ENCODE results near the gene PARP16.
"Not testable (repeated sequence)": the region's sequence is repeated elsewhere in the genome, so short reads cannot be mapped to it uniquely, and the experiment has no call there.

PARP16 gene

GRCh38 chr15:65248511-65249255 is 38.0 kb downstream of the PARP16 start:
- Mint-ChIP-seq H3K9me3 (no peaks in the 10 kb centered on the region), H3K27ac (peak overlapping the region; percentile 21), H3K4me3 (no peak overlapping the region), H3K27me3 (no peaks in the 10 kb centered on the region), H3K4me1 (peaks cover 13 to 19% of the 10 kb centered on the region in 2 donors), H3K36me3 (peaks cover 14 to 32% of the 10 kb centered on the region in 2 donors)
- DNase-seq (no peak), ATAC-seq (replicated peaks) (no peak)

- H3K4me3 Mint-ChIP-seq: no peak overlapping the region
- peaks cover 10 to 22% of the 10 kb centered on the region in 2 donors for H3K36me3 Mint-ChIP-seq
- no peak for DNase-seq
- H3K27me3 Mint-ChIP-seq: no peaks in the 10 kb centered on the region
- H3K9me3 Mint-ChIP-seq: no peaks in the 10 kb centered on the region
- H3K4me1 Mint-ChIP-seq: peaks cover 13 to 19% of the 10 kb centered on the region in 2 donors
- no peak overlapping the region for H3K27ac Mint-ChIP-seq
- ATAC-seq (replicated peaks): no peak
These were observed 39.7 kb downstream of the PARP16 start for GRCh38 chr15:65246939-65247338.

GRCh38 chr15:65246026-65246714 is 40.5 kb downstream of the PARP16 start:
- ATAC-seq (replicated peaks) (no peak), DNase-seq (no peak)
- H3K36me3 Mint-ChIP-seq: peaks cover 10 to 21% of the 10 kb centered on the region in 2 donors
- no peak overlapping the region for H3K4me3 Mint-ChIP-seq
- peaks cover 13 to 19% of the 10 kb centered on the region in 2 donors for H3K4me1 Mint-ChIP-seq
- no peak overlapping the region for H3K27ac Mint-ChIP-seq
- no peaks in the 10 kb centered on the region for H3K27me3 Mint-ChIP-seq
- H3K9me3 Mint-ChIP-seq: no peaks in the 10 kb centered on the region

- no peak overlapping the region for H3K4me3 Mint-ChIP-seq
- H3K9me3 Mint-ChIP-seq: no peaks in the 10 kb centered on the region
- H3K36me3 Mint-ChIP-seq: peaks cover 8 to 21% of the 10 kb centered on the region in 2 donors
- peaks cover 9 to 14% of the 10 kb centered on the region in 2 donors for H3K4me1 Mint-ChIP-seq
- no peak for ATAC-seq (replicated peaks)
- H3K27ac Mint-ChIP-seq: no peak overlapping the region
- DNase-seq: no peak
- no peaks in the 10 kb centered on the region for H3K27me3 Mint-ChIP-seq
These were observed 41.4 kb downstream of the PARP16 start for GRCh38 chr15:65245096-65245856.

- Mint-ChIP-seq H3K27me3 (no peaks in the 10 kb centered on the region), H3K36me3 (peaks cover 8 to 21% of the 10 kb centered on the region in 2 donors), H3K4me3 (no peak overlapping the region), H3K27ac (no peak overlapping the region), H3K9me3 (no peaks in the 10 kb centered on the region), H3K4me1 (peaks cover 6 to 7% of the 10 kb centered on the region in 2 donors)
- no peak for DNase-seq
- no peak for ATAC-seq (replicated peaks)
These were observed 42.0 kb downstream of the PARP16 start for GRCh38 chr15:65244638-65245037.

- H3K27me3 Mint-ChIP-seq; ATAC-seq (replicated peaks); H3K27ac Mint-ChIP-seq; H3K4me3 Mint-ChIP-seq; H3K9me3 Mint-ChIP-seq; H3K36me3 Mint-ChIP-seq; H3K4me1 Mint-ChIP-seq; DNase-seq: not testable (repeated sequence)
These were observed 50.2 kb downstream of the PARP16 start for GRCh38 chr15:65236443-65236842.

- H3K27ac Mint-ChIP-seq: no peak overlapping the region
- H3K27me3 Mint-ChIP-seq: no peaks in the 10 kb centered on the region
- no peak for DNase-seq
- no peak for ATAC-seq (replicated peaks)
- H3K4me3 Mint-ChIP-seq: no peak overlapping the region
- peaks cover 0 to 1% of the 10 kb centered on the region in 2 donors for H3K36me3 Mint-ChIP-seq
- peaks cover 0 to 5% of the 10 kb centered on the region in 2 donors for H3K4me1 Mint-ChIP-seq
- H3K9me3 Mint-ChIP-seq: peaks cover 0 to 1% of the 10 kb centered on the region in 2 donors
These were observed 53.0 kb downstream of the PARP16 start for GRCh38 chr15:65233696-65234095.

GRCh38 chr15:65232520-65232919 is 54.2 kb downstream of the PARP16 start:
- Mint-ChIP-seq H3K9me3 (no peaks in the 10 kb centered on the region), H3K4me1 (peaks cover 0 to 4% of the 10 kb centered on the region in 2 donors), H3K27ac (no peak overlapping the region), H3K4me3 (no peak overlapping the region), H3K27me3 (no peaks in the 10 kb centered on the region), H3K36me3 (peaks cover 0 to 1% of the 10 kb centered on the region in 2 donors)
- no peak for ATAC-seq (replicated peaks)
- DNase-seq: no peak

- DNase-seq (no peak), ATAC-seq (replicated peaks) (no peak)
- H3K27me3 Mint-ChIP-seq: no peaks in the 10 kb centered on the region
- H3K9me3 Mint-ChIP-seq: no peaks in the 10 kb centered on the region
- no peaks in the 10 kb centered on the region for H3K36me3 Mint-ChIP-seq
- no peak overlapping the region for H3K4me3 Mint-ChIP-seq
- H3K4me1 Mint-ChIP-seq: no peaks in the 10 kb centered on the region
- no peak overlapping the region for H3K27ac Mint-ChIP-seq
These were observed 55.4 kb downstream of the PARP16 start for GRCh38 chr15:65231306-65231705.

- ATAC-seq (replicated peaks): not testable (repeated sequence)
These were observed 59.8 kb downstream of the PARP16 start for GRCh38 chr15:65226901-65227300.

GRCh38 chr15:65226221-65226620 is 60.5 kb downstream of the PARP16 start:
- ATAC-seq (replicated peaks) (no peak), DNase-seq (no peak)
- H3K4me3 Mint-ChIP-seq: no peak overlapping the region
- no peaks in the 10 kb centered on the region for H3K36me3 Mint-ChIP-seq
- H3K9me3 Mint-ChIP-seq: no peaks in the 10 kb centered on the region
- peaks cover 0 to 4% of the 10 kb centered on the region in 2 donors for H3K27me3 Mint-ChIP-seq
- no peak overlapping the region for H3K27ac Mint-ChIP-seq
- no peaks in the 10 kb centered on the region for H3K4me1 Mint-ChIP-seq

More at GRCh38 chr15:65226901-65227300, 59.8 kb downstream of the PARP16 start:
- not testable (repeated sequence) for H3K36me3 Mint-ChIP-seq, DNase-seq, H3K4me3 Mint-ChIP-seq, H3K4me1 Mint-ChIP-seq, H3K9me3 Mint-ChIP-seq, H3K27me3 Mint-ChIP-seq, H3K27ac Mint-ChIP-seq

- Mint-ChIP-seq H3K27me3 (peaks cover 0 to 4% of the 10 kb centered on the region in 2 donors), H3K36me3 (no peaks in the 10 kb centered on the region), H3K4me1 (no peaks in the 10 kb centered on the region), H3K4me3 (no peak overlapping the region), H3K9me3 (no peaks in the 10 kb centered on the region), H3K27ac (no peak overlapping the region)
- DNase-seq: no peak
- no peak for ATAC-seq (replicated peaks)
These were observed 62.7 kb downstream of the PARP16 start for GRCh38 chr15:65223996-65224395.

- peaks cover 0 to 4% of the 10 kb centered on the region in 2 donors for H3K27me3 Mint-ChIP-seq
- H3K4me3 Mint-ChIP-seq: no peak overlapping the region
- no peaks in the 10 kb centered on the region for H3K9me3 Mint-ChIP-seq
- no peak for DNase-seq
- no peaks in the 10 kb centered on the region for H3K4me1 Mint-ChIP-seq
- no peak for ATAC-seq (replicated peaks)
- no peaks in the 10 kb centered on the region for H3K36me3 Mint-ChIP-seq
- no peak overlapping the region for H3K27ac Mint-ChIP-seq
These were observed 63.8 kb downstream of the PARP16 start for GRCh38 chr15:65222891-65223290.

GRCh38 chr15:65221697-65222096 is 65.0 kb downstream of the PARP16 start:
- Mint-ChIP-seq H3K9me3 (no peaks in the 10 kb centered on the region), H3K27me3 (peaks cover 0 to 4% of the 10 kb centered on the region in 2 donors), H3K4me3 (no peak overlapping the region), H3K27ac (no peak overlapping the region), H3K4me1 (peaks cover 2 to 6% of the 10 kb centered on the region in 2 donors), H3K36me3 (no peaks in the 10 kb centered on the region)
- DNase-seq (no peak), ATAC-seq (replicated peaks) (no peak)

Data from stimulated activated naive B cell treated with anti-CD40 and anti-IgM and Interleukin-4, amounts not matched to agents 10 μg/mL and 1 μg/mL and 100 μg/mL, for 72 hours (primary cell).